Measurements from ENCODE around the gene DCUN1D4.
"Not testable (repeated sequence)": the region's sequence is repeated elsewhere in the genome, so short reads cannot be mapped to it uniquely, and the experiment has no call there.

DCUN1D4 gene

DNA sequence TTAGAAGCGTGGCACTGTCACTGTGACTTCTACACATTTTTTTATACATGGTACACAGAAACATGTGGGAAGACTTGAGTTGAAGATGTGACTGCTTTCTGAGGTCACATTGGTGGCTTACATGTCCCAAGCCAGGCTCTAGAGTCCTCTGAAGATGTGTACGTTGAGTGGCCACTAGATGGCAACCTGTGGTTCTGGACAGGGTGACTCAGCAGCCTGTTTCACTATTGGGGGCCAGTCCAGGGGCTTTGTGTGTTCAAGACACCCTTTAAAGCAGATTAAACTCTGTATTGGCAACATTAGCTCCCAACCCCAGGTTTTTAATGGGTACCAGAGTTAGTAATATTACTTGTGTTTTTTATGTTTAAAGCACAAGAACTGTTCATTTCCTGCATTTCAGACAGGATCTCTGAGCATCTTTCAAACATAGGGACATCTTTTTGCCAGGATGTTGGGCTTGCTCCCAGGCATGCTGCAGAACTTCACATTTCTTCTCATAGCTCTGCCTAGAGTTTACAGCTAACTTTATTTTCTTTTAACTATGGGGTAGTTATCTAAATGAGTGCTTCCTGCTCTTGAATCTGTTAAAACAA is 53.0 kb downstream of the DCUN1D4 start:
- DNase-seq: peak; percentile 27 to 30

DNA sequence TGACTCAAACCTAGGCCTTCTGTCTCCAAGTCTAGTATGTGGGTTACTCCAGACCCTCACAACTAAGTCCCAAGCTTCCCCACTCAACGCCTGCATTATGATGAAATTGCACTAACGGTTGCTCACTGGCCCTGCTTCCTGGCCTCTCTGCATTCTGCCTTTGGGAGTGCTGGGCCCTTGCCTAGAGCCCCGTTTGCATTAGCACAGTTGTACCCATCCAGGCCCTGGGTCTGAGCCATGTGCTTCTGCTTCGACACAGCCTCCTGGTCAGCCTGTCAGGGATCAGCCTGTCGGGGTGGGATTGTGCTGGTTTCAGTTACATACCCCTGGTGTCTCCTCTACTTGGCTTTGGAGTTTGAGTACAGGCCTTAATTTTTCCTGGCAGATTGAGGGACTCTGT is 58.4 kb downstream of the DCUN1D4 start:
- DNase-seq: no peak

DNA sequence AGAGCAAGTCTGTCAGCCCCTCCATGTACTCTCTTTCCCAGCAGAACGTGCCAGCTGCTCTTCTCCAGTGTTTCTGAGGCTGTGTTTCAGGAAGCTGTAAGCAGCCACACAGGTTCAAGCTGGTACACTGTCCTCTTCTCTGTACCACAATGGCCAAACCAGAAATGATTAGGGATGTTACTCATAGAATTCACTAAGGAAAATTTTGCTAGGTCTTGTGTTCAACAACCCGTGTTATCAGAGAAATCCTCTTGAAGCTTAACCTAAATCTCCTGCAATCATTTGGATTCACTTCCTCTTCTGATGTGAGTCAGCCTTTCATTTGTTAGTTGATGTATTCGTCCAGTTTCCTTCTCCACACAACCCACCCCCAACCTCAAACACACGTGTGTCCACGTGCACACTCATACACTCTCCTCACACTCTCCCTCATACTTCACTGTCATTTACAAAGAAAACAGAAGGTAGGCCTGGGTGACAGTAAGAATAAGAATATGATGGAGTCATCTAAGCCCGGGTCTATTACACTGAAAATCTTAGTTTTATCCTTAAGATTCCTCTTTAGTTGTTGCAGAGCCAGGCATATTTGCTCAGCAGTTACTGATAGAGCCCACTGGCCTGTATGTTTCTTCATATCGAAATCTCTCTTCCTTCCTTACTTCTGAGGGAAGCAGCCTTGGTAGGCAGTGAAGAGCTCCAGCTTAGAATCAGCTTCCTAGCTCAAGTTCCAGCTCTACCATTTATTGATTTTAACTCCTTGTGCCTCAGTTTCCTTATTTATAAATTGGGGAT is 63.4 kb downstream of the DCUN1D4 start:
- DNase-seq: no peak

DNA sequence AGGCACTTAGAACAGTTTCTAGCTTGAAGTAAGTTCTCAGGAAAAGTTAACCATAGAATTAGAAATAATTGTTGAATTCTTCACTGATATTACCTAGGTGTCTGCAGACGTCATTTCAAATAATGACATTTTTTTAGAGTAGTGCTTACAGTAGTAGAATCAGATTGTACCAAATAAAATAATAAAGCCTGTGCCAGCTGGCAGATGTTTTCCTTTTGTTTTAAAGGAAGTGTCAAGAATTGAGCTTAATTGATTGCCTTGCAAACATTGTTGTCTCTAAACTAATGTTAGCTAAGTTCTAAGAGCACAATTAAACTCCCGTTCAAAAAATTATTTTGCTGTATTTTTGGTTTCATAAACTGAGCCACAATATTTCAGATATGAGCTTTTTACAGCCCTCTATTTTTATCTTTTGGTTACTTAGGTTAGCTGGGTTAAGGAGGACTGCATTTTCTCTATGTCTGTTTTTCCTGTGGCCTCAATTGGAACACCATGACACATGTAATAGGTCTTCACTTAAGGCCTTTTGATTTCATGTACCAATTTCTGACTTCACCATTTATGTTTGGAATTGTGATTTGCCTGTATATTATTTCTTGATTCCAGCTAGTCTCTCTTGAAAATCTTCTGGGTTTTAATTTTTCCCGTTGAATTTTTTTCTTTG is 64.2 kb downstream of the DCUN1D4 start:
- no peak for DNase-seq

DNA sequence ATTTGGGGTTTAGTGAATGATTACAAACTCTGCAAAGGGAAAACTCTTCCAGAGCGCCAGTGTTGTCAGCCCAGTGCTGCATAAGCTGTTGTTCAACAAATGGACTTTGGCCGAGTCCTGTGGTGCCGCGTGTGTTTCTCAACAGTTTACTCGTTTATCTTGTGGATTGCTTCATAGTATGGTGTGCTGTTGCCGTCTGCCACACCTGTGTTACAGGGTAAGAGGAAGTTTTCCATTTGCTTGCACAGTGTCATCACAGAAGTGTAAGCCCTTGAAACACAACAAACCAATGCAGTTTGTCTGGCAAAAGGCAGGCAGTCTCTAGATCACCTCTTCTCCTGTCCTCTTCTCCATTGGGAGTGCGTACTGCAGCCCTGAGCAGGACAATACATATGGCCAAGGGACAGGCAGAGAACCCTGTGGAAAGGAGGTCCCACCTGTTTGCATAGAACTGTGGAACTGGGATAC is 66.3 kb downstream of the DCUN1D4 start:
- no peak for DNase-seq

DNA sequence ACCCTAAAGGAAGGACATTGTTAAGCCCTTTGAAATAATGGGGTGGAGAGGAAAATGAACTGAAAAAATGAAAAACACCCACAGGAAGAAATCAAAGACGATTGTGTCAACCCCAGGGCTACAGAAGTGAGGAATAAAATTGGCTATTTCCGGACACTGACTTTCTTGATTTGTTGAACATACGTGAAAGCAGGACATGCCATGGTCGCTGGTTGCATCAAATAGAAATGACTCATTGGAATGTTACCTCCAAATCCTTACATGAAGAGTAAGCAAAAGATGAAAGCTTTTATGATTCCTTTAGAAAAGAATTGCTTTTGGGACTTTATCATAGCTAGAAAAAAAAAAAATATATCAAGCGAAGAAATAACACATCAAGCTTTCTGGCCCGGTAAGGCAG is 75.3 kb downstream of the DCUN1D4 start:
- DNase-seq: no peak

DNA sequence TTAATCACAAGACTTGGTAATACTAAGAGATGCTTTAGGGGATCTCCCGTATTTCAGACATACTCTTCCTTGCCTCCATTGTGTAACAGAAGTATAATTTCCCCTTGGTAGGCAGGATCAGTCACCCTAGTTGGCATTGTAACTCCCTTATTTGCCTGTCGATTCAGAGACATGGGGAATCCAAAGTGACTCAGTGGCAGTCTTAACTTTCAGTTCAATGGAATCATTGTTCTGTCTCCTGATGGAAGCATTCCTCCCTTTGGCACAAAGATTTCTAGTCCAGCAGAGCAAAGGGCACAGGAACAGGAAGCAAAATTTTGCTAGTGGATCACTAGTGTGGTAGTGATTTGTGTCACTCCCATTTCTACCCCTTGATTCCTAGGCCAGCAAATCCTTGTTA is 80.4 kb downstream of the DCUN1D4 start:
- DNase-seq: no peak

DNA sequence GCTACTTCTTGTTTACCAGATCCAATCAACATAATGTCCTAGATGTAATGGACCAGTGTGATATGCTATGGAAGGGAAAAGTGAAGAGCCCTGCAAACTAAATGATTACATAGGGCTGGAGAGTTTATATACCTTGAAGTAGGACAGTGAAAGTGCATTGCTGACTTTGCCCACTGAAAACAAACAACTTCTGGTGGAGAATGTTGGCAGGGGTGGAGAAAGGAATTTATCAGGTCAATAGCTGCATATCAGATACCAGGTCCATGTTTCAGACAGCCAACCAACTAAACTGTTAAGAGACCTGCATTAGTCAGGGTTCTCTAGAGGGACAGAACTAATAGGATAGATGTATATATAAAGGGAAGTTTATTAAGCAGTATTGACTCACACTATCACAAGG is 82.4 kb downstream of the DCUN1D4 start:
- no peak for DNase-seq

DNA sequence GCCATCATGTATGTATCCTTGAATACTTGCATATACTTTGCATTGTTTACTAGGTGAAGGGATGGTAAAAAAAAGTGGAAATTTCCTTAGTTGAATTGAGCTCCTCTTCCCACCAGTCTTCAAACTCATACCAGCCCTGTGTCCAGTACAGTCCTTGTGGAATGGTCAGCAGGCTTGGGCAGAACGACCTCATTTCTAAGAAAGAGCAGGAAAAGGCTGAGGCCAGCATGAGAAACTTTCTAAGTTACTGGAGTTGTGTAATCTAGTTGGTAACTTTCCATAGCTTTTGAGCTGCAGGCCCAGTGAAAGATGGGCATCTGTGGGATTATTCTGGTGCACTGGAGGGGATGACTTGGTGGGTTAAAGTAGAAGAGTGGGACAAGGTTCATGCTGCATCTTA is 87.6 kb downstream of the DCUN1D4 start:
- no peak for DNase-seq

DNA sequence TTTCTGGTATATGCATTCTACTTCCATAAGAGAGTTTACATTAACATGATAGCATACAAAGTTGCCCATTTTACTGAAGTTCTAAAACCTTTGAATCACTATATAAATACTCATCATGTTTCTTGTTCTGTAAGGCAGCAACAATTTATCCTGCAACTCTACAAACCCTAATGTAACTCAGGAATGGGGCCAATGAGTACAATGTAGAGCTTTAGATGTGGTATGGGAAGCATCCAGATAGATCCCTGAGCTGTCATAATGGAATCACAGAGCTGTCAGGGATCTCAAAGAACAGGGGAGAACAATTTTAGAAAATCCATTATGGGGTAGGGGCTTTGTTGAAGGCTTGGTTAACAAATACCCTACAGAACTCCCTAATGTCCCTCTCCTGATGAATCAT is 88.5 kb downstream of the DCUN1D4 start:
- DNase-seq: no peak

DNA sequence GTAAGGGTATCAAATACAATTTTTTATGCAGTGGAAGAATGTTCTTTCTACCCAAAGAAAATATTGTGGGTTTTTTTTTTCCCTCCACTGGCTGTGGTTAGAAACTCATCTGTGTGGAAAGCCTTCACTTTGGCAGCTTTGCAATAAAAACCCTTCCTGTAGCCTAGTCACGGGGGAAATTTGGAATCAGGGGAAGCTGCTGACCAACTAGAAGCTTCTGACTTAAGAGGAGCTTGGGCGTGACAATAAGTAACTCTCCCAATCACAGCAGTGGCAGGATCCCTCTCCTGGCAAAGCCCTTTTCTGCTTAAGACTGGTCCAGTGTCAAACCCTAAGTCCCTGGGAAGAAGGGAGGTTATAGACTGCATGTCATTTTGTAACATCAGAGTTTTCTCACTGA is 89.3 kb downstream of the DCUN1D4 start:
- DNase-seq: no peak

DNA sequence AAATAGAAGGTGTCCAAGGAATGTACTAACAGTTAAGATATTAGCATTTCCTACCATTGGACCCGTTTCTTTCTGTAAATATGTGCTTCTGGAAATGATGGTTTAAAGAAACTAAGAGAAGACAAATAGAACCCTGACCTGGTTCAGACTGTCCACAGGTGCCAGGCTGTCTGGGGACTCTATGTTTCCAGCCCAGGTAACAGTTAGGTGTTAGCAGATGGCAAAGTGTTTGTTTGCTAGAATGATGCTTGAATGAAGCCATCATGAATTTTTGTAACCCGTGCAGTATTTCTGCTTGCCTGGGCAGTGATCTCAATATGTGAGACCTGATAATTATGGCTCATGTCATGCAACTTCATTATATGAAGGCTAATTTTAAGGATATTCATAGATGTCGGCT is 89.7 kb downstream of the DCUN1D4 start:
- no peak for DNase-seq

DNA sequence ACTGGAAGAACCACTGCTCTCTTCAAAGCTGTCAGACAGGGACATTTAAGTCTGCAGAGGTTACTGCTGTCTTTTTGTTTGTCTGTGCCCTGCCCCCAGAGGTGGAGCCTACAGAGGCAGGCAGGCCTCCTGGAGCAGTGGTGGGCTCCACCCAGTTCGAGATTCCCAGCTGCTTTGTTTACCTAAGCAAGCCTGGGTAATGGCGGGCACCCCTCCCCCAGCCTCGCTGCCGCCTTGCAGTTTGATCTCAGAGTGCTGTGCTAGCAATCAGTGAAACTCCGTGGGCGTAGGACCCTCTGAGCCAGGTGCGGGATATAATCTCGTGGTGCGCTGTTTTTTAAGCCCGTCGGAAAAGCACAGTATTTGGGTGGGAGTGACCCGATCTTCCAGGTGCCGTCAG is 97.5 kb downstream of the DCUN1D4 start:
- DNase-seq: not testable (repeated sequence)

DNA sequence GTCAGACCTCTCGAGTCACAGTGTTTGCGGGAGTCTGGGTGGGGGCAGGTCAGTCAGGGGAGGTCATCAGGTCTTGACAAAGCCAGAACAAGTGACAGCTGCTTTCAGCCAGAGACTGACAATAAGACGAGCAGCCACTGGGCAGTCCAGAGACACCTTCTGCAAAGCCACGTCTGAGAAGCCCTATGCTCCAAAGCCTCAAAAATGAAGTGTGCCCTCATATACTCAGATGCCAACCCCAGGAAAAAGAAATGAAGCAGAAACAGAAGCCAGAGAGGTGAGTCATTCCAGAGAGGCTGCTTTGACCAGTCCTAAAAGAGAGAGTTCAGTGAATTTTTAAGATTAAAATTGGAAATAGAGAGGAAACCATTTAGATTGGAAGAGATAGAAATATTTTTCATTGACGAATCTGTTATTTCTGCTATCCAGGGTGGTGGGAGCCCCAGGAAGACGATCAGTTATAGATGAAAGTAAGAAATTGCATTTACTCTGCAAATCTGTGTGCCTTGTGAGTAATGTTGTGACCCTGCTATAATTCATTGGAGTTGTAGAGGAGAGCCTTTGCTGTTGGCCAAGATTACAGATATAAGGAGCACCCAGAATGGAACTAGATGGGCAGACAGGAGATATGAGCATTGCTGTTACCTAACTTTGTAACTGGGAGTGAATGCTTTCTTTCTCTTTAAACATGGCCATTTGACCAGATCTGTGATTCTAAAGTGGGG is 99.3 kb downstream of the DCUN1D4 start:
- no peak for DNase-seq

DNA sequence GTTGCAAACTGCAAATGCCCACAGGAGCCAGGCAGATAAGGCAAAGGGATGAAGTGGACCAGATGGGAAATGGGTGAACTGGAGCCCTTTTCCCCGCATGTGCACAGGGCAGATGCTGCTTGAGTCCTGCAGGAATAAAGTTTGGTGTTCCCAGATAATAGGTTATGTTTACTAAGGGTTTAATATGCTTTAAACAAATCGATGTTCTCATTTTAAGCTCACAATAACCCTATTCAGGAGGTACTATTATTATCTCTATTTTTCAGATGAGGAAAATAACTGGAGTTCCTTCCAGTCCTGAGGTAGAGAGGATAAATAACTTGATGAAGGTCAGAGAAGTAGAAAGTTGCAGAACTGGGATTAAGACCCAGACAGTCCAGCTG is 99.9 kb downstream of the DCUN1D4 start:
- no peak for DNase-seq

DNA sequence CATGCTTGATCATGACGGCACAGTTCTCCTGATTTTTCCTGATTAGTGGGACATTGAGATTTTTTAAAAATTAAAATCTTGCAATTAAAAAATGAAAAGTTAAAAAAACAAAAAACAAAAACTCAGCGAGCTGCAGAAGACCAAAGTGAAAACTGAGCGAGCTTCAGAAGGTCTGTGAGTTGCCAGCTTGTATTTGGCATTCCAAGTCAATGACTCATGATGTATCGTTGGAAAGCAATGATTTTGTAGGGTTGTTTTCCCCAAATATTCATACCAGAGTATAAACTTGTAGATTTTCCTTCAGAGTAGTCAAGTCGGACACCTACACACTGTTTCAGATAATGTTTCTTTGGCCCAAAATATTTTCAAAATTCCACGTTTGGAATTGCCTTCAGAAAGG is 100.3 kb downstream of the DCUN1D4 start:
- no peak for DNase-seq

DNA sequence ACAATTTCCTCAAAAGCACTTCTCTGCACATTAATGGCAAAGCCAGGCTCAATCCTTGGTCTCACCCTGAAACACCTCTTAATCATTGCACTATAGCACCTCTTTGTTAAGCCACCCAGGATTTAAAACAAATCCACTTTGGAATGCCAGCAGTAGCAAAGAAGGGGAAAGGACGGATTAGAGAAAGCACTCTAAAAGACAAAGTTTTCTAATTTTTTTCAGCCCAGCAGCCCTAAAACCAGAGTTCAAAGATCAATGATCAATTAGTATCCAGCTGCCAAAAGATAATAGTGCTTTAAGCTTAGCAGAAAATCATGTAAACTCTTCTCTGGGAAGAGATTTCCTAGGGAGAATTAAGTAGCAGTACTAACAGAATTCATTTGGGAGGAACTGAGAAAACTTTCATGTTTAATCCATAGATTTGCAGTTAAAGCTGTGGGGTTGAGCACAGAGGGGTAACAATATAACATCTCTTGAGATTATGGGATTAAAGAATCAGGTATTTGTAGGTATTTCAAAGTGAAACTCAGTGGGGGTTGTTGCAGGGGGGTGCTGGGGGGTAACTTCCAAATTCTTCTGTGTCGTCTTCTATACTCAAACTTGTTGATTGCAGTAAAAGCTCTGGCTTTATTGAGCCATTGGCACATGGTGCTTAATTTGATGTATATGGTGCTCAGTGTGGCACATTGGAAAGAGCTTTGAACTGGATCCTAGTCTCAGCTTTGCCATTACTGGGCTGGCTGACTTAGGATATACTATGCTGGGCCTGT is 115.4 kb downstream of the DCUN1D4 start:
- DNase-seq: no peak

DNA sequence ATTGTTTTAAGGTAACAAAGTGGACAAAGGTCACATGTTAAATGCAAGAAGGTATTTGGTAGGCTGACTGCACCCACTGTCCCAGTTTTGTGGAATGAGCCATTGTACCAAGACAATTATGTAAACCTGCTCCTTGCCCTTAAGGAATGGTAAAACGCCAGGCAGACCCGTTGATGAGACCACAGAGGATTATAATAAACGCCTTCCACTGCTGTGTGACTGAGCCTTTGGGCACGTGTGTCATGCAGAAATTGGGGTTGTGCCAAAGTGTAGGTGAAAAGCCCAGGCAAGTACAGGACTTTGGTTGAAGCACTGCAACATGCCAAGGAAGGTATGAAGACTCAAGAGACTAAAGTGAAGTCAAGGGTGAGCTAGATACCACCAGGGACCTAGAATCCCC is 117.5 kb downstream of the DCUN1D4 start:
- DNase-seq: no peak

DNA sequence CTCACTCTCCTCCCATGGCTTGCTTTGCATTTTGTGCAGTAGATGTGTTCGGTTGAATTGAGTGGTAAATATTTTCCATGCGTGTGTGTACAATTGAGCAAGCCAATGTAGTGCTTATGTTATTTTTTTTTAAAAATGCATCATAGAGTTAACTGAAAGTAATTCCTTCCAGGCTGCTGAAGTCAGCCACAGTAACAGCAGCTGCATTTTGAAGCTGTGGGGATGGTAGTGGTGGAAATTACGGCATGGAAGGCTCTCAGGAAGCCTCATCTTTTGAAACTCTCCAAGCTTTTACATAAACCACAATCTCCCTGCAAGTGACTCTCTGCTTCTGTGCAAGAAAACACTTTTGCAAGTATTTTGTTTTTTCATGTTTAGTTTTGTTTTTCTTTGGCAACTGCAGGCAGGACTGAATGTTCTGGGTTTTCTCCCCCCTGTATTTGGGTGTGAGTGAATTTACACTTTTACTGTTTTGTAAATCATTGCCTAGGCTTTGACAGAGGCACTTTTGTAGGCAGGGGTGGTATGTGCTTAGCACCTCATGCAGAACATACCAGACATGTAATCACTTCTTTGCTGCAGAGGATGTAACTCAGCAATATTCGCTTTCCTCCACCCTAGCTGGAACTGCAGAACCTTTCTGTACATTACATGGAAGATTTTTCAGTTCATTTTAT is 121.0 kb downstream of the DCUN1D4 start:
- no peak for DNase-seq

DNA sequence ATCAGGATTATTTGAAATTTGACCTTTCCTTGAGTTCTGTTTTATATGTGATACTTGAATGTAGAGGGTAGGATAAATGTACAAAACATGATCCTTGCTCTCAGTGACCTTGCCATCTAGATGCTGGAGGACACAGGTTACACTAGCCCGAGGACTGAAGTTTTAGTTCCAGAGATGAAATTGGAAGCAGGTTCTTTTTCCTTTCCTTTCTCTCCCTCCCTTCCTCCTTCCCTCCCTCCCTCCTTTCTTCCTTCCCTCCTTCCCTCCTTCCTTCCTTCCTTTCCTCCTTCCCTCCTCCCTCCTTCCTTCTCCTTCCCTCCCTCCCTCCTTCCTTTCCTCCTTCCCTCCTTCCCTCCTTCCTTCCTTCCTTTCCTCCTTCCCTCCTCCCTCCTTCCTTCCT is 122.9 kb downstream of the DCUN1D4 start:
- no peak for DNase-seq

Measured in activated CD4-positive, alpha-beta T cell treated with anti-CD3 and anti-CD28 coated beads, Interleukin-2, amount 50 U/mL, for 4 hours (primary cell).